HG02840 (cell line): ENCODE results near the gene CMSS1.
"Not testable (repeated sequence)": the region's sequence is repeated elsewhere in the genome, so short reads cannot be mapped to it uniquely, and the experiment has no call there.

Experiments
- ATAC-seq: cut with Tn5 transposase; IDR thresholded peaks from one replicate; pipeline ENCODE4 v1.9.1; 2021; ENCODE audit warnings: mild to moderate bottlenecking, moderate library complexity, moderate number of reproducible peaks; ENCODE audit not compliant: unreplicated experiment, low FRiP score

The CMSS1 gene

DNA sequence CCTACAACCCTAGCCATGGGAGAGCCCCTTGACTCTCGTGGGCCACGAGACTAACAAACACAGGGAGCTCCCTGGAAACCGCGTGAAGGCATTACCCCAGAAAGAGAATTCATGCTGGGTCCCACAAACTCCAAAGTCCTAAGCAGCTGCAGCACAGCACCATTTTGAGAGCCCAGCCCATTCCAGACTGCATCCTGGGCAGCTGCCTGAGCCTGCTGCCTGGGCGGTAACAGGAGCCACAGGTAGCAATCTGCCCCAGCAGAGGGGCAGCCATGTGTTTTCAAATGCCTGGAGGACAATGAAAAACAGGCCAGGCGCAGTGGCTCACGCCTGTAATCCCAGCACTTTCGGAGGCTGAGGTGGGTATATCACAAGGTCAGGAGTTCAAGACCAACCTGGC, 380.2 kb downstream of the CMSS1 start:
- no peak for ATAC-seq

DNA sequence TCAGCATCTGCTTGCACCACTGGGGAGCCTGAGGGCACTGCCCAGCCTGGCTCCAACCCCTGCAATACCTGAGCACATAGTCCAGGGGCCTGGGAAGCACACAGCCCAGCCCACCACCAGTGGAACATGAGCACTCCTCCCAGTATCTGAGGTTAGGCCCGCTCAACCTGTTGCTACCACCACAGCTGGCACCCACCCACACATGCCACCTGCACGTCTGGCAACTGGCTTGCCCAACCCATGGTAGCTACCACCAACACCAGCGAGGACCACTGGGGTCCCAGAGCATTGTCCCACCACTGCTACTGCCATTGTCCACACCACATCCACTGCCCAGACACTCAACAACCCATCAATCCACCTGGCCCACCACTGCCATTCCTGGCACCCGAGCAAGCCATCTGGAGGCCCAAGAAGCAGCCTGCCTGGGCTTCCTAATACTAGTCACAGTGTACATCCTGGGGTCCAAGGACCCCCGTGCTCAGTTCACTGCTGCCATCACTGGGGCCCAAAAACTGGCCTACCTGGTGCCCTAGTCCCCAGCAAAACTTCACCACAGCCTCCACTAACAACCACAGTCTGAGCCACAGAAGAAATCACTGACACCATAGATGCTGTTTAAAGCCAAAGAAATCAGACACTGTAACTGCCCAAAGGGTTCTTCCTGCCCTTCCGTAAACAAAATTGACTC, 381.1 kb downstream of the CMSS1 start:
- no peak for ATAC-seq

DNA sequence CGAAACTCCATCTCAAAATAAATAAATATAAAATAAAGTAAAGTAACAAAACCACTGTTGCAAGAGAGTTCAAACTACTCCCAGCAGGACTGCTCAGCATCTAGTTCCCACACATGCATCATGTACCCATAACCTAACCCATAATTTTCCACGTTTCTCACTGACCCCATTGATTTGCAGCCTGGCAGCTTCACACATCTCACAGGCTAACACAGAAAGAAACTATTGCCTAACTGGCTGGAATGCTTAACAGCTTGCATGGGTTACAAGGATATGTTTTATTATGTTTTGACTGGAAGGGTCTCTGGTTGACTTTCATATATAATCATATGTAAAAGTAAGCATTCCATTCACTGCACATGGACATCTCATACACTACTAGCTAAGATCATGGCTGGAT, 387.5 kb downstream of the CMSS1 start:
- ATAC-seq = no peak

DNA sequence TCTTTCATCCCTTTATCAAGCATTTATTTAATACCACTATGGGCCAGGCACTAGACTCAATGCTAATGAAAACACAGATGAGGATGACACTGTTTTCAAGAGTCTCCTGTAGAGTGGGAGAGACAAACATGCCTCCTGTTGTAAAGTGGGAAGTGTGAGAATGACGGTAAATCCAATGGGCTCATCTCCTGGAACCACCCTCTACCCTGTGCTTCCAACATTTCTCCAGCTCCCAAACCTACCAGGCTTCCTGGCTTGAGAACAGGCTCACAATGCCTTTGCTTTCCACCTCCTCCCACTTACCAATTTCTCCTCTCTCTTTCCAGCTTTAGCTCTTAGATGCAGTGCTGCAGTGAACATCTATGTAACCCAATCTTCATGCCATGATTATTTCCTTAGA, 389.0 kb downstream of the CMSS1 start:
- ATAC-seq = no peak

DNA sequence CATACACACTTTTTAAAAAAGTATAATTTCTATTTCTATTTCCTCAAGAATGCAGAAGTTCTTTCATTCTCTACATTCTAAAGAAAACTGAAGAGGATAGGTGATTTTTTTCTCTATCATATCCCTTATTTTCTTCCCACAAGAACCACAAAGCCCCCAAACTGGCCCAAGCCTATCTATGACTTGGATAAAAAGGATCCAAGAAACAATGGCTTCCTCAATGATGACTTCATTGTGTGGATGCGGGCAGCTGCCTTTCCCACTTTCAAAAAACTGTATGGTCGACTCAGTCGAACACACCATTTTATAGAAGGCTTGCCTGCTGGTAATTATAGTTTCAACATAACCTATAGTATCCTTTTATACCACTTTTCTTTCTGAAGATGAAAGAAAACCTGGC, 390.2 kb downstream of the CMSS1 start:
- ATAC-seq = no peak

DNA sequence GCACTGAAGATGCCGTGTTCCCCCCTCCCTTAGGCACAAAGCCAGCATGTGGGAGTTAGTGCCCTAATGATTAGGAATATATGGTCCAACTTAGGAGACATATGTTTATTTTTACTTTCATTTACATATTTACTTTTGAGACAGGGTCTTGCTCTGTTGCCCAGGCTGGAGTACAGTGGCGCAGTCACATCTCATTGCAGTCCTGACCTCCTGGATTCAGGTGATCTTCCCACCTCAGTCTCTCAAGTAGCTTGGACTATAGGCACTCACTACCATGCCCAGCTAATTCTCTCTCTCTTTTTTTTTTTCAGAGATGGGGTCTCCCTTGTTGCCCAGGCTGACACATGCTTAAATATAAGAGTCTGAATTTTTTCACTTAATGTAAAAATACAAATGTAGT, 391.5 kb downstream of the CMSS1 start:
- no peak for ATAC-seq

DNA sequence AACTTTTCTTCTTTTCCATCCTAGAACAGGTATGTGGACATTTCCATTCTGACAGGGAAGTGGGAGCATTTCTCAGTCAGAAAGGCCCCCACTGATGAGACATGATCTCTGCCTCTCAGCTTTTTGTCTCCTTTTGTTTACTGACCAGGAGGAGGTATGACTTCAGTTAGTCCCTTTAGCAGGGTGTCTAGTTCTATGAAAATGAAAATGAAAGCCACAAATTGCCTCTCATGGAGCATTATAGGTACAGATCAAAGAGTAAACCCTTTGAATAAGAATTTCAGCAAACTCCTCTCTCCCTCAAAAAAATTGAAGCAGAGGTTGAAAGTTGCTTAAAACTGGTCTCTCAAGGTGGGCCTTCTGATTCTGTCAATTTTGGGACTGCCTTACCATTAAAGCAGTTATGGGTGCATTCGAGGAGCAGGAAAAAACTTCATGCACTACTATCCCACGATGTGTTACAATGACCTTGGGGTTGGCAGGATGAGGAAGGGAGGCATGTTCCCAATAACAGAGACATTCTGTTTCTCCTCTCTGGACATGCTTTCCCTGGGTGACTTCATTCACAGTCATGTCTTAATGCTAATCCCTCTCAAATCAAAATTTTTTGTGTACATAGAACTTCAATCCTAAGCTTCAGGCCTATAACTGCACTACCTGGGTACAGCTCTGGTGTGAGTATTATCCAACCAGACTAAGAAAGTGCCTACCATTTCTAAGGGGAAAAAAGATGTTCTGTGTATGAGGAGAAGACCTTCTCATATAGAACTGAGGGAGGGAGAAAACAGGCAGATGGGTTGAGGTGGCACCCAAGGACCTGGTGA, 392.5 kb downstream of the CMSS1 start:
- peak; percentile 72 for ATAC-seq

DNA sequence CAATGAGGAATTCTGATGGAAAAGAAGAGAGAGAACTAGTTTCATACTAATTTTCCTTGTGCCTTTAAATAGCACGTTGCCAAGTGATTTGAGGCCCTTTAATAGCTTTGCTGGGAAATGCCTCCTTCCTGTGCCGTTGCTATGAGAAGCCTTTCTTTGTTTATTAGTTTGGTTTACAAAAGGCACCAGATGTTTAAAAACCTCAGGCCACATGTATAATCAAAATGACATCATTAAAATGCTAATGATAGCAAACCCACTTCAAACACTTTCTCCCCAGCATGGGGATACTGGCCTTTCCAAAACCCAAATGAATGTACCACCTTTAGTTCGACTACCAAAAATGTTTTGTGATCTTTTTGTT, 393.1 kb downstream of the CMSS1 start:
- no peak for ATAC-seq

DNA sequence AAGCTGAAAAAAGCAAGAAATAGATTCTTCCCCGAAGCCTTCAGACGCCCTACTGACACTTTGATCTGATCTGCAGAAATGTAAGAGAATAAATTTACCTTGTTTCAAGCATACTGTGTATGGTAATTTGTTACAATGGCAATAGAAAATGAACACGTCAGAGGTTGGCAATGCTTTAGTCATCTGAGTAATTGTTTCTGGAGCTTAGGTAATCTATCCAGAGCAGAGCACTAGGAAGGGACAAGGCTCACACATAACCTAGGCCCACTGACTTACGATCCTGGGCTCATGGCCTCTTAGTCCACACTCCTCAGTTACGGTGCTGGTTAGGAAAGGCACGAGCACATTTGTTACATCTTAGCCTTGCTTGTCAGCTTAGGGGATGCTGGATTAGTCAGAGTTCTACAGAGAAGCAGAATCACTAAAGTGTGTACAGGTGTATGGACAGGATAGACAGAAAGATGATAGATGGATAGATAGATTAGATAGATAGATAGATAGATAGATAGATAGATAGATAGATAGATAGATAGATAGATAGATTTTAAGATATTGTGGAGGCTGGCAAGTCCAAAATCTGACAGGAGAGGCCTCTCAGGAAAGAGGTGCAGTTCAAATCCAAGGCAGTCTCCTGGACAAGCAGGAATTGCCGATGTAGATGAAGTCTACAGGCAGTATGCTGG, 396.4 kb downstream of the CMSS1 start:
- no peak for ATAC-seq

DNA sequence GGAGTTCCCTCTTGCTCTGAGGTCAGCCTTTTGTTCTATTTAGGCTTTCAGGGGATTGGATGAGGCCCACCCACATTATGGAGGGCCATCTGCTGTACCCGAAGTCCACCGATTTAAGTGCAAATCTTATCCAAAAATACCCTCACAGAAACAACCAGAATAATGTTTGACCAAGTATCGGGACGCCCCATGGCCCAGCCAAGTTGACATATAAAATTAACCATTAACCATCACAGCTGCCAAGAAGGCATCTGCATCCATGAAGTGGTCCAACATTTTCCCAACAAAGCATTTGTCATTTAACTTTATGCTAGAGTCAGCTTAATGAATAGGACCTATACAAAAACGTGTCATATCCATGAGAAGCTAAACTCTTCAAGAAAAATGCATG, 396.9 kb downstream of the CMSS1 start:
- no peak for ATAC-seq

DNA sequence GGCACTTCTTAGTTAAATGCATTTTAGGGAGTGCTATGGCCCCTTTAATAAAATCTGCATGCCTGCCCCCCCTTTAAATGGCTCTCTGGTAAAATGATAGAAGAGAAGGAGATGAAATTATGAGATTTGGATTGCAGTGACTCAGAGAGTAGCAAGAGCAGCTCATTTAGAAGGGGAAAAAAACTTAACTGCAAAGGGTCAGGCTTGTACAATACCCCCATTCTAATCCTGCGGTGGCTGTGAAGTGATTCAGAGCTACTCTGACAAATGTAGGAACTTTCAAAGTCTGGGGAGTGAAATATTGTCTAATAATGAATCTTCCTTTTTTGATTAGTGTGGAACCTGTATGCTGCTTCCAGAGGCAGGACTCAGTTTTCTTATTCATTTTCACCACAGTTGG, 399.1 kb downstream of the CMSS1 start:
- no peak for ATAC-seq

DNA sequence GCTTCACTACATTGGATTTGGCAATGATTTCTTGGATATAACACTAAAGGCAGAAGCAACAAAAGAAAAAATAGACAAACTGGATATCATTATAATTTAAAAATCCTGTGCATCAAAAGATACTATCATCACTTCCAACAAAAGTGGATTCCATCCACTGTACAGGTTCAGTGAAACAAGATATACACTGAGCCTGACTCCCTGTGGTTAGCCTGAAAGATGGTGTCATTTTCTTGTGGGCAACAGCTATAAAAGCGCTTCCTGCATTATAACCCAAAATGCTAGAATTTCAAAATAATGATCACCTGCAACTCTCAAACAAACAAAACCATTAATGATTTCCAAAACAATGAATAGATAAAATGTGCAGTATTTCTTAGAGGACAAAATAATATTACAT, 403.5 kb downstream of the CMSS1 start:
- ATAC-seq = no peak

DNA sequence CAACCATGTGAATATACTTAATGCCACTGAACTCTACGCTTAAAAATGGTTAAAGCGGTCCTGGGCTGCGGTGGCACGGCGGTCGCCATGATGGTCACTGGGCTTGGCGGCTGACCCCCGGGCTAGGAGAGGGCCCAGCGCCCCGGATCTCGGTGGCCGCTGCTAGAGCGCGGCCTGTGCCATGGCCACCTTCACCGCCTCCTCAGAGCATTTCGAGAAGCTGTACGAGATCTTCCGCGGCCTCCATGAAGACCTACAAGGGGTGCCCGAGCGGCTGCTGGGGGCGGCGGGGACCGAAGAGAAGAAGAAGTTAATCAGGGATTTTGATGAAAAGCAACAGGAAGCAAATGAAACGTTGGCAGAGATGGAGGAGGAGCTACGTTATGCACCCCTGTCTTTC, 407.5 kb downstream of the CMSS1 start:
- ATAC-seq = no peak

DNA sequence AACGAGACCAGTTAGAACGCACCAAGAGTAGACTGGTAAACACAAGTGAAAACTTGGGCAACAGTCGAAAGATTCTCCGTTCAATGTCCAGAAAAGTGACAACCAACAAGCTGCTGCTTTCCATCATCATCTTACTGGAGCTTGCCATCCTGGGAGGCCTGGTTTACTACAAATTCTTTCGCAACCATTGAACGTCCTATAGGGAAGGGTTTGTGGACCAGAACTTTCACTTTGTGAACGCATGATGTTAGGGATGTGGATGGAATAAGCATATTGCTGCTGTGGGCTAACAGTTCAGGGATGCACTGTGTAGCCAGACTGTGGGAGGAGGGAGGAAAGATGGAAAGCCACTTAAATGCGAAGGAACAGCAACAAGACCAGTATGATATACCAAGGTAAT, 408.2 kb downstream of the CMSS1 start:
- ATAC-seq = no peak

DNA sequence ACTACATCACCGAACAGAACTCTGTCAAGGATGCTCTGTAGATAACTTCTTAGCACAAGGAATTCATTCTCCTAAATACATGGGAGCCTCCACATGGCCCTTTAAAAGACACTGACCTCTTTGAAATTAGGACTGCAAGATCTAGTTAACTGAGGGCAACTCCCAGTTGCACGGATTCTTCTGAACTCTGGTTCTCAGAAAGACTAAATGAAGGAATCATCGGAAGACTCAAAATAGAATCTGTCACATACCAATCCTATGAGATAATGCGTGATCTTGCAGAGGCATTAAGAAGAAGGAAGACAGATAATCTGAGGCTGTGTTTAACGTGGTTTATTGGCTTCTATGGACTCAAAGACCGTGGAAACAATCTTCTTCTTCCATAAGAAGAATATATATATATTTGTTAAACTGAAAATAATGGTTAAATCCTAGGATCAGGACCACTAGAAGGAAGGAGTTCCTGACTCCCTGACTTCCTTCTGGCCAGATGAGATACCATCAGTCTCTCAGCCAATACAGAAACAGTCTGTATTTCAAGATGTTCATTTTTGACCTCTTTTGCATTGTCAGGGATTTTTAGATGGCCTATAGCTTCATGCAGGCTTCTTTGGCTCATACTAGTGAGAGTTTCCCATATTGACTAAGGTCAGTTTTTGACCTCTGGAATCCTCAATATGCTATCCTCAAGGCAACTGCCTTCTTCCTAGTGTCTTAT, 409.2 kb downstream of the CMSS1 start:
- no peak for ATAC-seq

DNA sequence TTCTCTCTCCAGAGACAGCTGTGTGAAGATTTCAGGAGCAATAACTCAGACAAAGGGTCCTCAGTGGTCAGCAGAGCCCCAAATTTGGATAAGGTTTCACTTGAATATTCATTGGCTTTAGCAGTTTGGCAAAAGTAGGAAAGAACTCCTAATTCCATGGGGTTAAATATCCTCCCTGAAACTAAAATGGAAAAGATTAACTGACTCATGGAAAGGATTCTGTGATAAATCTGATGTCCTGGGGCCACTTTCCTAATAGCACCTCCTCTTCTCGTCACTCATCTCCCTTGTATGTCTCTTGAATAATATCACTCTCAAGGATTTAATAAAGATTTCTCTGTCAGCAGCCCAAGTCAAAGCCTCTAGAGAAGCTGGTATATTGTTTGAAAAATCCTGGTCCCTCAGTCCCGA, 409.9 kb downstream of the CMSS1 start:
- no peak for ATAC-seq

DNA sequence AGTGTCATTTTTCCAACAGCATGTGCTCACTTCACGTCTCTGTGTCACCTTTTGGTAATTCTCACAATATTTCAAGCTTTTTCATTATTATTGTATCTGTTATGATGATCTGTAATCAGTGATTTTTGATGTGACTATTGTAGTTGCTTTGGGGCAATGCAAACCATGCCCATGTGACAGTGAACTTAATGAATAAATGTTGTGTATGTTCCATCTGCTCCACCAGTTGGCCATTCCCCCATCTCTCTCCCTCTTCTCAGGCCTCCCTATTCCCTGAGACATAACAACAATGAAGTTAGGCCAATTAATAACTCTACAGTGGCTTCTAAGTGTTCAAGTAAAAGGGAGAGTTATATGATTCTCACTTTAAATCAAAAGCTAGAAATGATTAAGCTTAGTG, 410.6 kb downstream of the CMSS1 start:
- no peak for ATAC-seq

DNA sequence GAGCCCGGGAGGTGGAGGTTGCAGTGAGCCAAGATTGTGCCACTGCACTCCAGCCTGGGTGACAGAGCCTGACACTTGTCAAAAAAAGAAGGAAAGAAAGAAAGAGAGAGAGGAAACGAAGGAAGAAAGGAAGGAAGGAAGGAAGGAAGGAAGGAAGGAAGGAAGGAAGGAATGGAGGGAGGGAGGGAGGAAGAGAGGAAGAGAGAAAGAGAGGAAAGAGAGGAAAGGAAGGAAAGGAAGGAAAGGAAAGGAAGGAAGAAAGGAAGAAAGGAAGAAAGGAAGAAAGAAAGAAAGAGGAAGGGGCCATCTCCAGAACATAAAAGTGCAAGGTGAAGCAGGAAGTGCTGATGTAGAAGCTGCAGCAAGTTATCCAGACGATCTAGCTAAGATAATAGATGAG, 411.5 kb downstream of the CMSS1 start:
- not testable (repeated sequence) for ATAC-seq

DNA sequence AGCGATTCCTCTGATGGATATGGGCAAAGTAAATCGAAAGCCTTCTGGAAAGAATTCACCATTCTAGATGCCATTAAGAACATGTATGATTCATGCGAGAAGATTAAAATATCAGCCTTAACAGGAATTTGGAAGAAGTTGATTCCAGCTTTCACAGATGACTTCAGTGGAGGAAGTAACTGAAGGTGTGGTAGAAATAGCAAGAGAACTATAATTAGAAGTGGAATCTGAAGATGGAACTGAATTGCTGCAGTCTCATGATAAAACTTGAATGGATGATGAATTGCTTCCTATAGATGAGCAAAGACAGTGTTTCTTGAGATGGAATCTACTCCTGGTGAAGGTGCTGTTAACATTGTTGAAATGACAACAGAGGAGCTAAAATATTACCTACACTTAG, 413.0 kb downstream of the CMSS1 start:
- ATAC-seq = no peak
